Measurements from ENCODE around the gene SYNE4.
"Not testable (repeated sequence)": the region's sequence is repeated elsewhere in the genome, so short reads cannot be mapped to it uniquely, and the experiment has no call there.

SYNE4 gene

DNA sequence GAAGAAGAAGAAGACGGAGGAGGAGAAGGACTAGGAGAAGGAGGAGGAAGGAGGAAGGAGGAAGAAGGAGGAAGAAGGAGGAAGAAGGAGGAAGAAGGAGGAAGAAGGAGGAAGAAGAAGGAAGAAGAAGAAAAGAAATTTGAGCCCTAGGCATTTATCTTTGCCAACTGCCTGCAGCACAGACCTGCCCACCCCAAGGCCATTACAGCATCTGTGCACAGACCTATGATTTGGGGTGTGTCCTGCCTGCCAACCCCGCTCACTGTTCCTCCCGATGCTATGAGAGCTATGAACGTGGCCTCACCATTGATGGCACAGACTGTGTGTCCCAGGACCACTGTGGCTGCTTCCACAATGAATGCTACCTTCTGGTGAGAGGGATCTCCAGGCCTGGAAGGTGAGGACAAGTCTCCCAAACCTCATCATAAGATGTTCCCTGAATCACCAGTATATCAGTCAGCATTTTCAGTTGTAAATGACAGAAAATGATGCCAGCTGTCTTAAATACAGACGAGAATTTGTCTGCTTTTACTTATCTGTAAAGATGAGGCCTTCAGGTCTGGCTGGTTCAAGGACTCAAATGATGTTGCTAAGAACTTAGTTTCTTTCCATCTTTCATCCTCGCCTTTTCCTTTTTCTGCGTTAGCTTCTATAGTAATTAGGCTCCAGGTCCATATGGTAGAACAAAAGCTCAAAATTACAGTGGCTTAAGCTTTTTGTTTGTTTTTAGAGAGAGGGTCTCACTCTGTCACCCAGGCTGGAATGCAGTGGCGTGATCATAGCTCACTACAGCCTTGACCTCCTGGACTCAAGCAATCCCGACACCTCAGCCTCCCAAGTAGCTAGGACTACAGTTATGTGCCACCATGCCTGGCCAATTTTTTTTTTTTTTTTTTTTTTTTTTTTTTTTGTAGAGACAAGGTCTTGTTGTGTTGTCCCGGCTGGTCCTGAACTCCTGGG is 17.6 kb downstream of the SYNE4 start:
- DNase-seq (ENCODE audit: low spot score): no peak
- no peak for FAIRE-seq

DNA sequence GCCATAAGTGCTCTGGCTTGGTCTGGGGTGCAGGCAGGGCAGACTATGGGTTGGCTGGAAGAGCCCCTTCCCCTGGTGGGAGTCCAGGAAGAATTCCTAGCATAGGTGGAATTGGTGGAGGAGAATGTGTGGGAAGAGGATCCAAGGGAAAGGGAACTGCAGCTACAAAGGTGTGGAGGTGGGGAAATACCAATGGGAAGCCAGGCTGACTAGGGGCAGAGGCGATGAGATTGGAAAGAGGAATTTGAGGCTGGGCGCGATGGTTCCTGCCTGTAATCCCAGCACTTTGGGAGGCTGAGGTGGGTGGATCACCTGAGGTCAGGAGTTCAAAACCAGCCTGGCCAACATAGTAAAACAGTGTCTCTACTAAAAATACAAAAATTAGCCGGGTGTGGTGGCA is 18.5 kb downstream of the SYNE4 start:
- FAIRE-seq (no peak), DNase-seq (ENCODE audit: low spot score) (no peak)

DNA sequence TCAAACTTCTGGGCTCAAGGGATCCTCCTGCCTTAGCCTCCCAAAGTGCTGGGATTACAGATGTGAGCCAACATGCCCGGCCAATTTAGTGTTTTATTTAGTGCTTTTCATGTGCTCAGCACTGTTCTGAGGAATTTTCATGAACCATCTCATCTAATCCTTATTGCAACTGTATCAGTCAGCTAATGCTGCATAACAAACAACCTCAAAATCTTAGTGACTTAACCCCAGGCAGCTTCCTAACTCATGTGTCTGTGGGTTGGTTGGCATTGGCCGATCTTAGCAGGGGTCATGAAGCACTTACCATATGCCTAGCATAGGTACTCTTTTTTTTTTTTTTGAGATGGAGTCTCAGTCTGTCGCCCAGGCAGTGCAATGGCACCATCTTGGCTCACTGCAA is 19.8 kb downstream of the SYNE4 start:
- FAIRE-seq (no peak), DNase-seq (ENCODE audit: low spot score) (no peak)

DNA sequence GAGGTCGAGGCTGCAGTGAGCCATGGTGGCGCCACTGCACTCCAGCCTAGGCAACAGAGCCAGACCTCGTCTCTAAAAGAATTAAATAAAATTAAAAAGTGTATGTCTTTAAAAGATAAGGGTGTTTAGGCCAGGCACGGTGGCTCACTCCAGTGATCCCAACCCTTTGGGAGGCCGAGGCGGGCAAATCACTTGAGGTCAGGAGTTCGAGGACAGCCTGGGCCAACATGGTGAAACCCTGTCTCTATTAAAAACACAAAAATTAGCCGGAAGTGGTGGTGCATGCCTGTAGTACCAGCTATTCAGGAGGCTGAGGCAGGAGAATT is 21.1 kb downstream of the SYNE4 start:
- no peak for DNase-seq (ENCODE audit: low spot score)

DNA sequence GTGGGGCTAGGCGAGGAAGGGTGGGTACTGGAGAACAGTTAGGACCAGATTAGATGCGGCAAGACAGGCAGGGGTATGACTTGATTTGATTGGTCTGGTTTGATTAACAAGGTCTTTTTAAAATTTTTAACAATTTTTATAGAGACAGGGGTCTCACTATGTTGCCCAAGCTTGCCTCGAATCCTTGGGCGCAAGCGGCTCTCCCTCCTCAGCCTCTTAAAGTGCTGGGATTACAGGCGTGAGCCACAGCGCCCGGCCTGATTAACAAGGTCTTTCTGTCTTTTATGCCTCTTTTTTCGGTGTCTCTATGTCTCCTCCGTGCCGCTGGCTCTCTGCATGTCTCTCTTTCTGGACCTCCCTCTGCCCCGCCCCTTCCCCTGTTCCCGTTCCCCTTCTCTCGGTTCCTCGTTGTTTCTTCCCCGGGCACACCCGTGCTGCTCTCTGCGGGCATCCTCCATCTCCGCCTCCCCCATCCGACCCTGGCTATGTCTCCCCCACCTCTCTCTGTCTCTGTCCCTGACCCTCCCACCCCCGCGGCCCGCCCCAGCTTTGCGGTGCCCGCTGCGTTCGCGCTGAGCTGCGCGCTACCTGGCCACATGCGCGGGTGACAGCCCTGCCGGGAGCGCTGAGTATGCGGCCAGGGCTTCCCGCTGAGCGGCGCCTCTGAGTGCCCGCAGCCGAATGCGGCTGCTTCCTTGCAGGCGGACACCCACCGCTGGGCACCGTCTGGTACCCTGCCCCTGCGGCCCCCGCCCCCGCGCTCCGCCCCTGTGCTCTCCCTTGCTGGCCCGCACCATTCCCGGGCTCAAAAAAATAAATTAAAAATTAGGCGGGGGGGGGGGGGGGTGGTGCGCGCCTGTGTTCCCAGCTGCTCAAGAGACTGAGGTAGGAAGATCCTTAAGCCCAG is 21.7 kb downstream of the SYNE4 start:
- FAIRE-seq: no peak
- DNase-seq (ENCODE audit: low spot score): no peak

More for the DNA sequence above, 21.1 kb downstream of the SYNE4 start:
- no peak for FAIRE-seq

DNA sequence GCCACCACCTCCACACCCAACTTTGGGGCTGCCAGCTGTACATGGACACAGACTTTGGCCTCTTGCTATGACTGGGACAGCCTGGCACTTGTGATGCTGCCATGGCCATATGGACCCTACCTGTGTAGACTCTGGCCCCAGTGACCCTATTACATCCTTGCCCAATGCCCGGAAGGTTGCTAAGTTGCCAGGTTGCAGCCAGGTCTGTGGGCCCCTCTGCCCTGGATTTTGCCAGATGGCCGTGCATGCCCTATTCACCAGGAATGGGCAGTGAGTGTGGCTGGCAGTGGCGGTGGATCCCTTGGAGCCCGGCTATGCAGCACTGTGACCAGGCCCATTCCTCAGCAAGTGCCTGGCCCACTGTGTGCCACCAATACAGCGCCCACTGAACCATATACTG is 22.5 kb downstream of the SYNE4 start:
- FAIRE-seq: no peak

DNA sequence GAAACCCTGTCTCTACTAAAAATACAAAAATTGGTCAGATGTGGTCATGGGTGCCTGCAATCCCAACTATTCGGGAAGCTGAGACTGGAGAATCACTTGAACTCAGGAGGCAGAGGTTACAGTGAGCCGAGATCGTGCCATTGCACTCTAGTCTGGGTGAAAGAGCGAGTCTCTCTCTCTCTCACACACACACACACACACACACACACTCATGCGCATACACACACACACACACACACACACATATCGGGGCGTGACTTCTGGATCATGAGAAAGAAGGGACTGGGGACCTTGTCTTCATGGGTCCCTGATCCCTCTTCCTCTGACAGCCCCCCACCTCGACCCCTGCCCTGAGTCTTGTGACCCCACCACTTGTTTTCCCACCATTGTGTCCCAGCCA is 25.4 kb downstream of the SYNE4 start:
- FAIRE-seq (no peak), DNase-seq (ENCODE audit: low spot score) (no peak)

More for the DNA sequence above, 22.5 kb downstream of the SYNE4 start:
- no peak for DNase-seq (ENCODE audit: low spot score)

DNA sequence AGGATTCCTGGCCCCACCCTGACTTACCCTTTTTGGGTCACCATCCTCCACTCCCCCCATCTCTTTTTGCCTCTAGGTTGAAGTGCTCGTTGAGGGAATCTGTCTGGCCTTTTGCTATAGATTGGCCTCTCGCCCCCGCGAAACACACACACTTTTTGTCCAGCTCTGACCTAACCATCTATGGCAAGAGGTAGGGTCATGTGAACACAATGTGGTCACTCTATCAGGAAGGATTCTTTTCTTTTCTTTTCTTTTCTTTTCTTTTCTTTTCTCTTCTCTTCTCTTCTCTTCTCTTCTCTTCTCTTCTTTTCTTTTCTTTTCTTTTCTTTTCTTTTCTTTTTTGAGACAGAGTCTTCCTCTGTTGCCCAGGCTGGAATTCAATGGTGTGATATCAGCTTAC is 27.6 kb downstream of the SYNE4 start:
- DNase-seq (ENCODE audit: low spot score); FAIRE-seq: not testable (repeated sequence)

DNA sequence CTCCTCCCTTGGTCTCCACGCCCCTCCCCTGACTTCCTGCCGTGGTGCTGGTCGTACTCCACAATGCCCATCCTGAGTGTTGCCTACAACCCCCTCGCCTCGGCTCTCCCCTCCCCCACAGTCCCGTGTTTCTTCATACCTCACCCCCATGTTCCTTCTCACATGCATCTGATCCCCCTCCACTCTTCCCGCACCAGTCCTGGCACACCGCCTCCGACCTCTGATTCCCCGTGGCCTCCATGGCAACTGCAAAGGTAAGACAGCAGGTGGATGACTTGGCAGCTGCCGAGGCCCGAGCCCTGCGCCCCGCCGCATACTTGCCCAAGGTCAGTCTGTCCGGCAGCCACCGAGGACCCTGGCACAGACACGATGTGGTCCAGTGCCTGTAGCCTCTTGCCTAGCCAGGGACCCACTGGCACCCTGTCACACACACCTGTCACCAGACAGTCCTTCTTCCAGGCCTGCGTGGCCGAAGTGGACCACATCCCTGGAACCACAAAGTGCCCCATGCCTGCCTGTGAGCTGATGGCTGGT is 29.7 kb downstream of the SYNE4 start:
- no peak for FAIRE-seq
- DNase-seq (ENCODE audit: low spot score): no peak

DNA sequence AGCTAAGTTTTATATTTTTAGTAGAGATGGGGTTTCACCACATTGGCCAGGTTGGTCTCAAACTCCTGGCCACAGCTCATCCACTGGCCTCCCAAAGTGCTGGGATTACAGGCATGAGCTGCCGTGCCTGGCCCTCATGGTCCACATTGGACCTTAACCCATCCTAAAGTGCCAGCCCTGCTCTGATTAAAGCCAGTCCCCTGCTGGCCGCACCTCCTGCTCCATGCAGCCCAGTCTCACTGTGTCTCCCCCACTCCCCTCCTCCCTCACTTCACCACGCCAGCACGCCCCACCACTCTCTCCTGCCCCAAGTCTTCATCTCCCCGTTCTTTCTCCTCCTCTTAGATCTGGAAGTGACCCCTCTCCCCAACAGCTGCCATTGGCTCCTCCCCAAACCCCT is 30.3 kb downstream of the SYNE4 start:
- no peak for FAIRE-seq
- no peak for DNase-seq (ENCODE audit: low spot score)

DNA sequence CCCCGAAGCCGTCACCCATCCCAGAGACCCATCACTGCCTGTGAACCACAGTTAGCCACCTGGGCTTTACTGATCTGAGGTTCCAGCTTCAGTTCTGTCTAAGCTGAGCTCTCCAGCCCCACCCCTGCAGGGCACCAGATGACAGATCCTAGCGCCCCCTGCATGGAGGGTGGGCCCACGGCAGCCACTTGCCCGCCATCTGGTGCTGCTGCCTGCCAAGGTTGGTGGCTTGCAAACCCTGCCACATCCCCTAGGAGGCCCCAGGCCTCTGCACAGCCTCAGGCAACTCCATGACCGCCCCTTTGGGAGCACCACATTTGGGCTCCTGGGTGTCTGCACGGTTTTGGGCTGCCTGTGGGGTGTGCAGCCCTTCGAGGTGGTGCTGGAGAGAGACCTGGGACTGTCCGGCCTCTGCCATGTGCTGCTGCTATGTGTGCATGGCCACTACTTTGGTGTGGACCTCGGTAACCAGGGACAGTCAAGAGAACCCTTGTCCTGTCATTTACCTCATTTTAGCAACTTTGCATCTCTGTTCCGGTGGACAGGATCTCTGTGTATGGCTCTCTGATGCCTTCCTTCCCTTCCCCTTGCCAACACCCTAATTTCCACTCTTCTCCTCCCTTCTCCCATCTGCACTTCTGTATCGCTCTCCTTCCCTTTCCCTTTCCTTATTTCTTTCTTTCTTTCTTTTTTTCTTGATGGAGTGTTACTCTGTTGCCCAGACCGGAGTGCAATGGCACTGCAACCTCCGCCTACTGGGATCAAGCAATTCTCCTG is 31.0 kb downstream of the SYNE4 start:
- FAIRE-seq (no peak), DNase-seq (ENCODE audit: low spot score) (no peak)

DNA sequence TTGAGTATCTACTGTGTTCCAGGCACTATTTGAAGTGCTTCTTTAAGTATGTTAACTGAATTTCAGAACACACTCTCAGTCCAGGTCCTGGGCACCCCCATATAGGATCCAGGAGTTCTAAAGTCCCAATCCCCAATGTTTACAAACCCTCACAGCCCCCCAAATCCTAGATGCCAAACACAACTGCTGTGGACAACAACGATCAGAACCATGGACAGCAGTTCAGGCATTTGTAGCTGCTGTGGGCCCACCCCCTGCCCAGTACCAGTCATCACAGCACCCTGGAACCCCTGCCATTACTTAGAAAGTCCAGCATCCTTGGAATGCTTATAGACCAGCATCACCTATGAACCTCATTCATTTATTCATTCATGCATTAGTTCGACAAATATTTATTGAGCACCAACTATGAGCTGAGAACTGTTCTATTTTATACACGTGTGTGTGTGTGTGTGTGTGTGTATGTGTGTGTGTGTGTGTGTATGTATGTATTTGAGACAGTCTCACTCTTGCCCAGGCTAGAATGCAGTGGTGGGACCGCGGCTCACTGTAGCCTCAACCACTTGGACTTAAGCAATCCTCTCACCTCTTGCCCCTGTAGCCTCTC is 32.9 kb downstream of the SYNE4 start:
- FAIRE-seq (no peak), DNase-seq (ENCODE audit: low spot score) (no peak)

DNA sequence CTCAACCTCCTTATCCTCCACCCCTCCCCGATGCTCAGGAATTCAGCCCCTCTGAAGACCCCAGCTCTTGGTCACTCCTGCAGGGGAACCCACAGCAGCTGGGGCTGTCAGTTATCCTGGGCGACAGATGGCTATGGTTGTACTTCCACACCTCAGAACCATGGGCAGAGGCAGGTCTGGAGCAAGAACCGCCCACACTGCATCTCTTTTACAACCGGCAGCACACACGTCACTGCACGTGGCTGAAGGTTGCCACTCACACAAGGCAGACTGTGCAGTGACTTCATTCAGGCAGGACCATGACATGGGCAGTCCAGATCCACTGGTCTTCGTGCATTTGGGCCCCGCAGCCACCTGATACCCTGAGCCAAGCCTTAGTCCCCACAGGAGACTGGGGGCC is 35.1 kb downstream of the SYNE4 start:
- FAIRE-seq: no peak
- DNase-seq (ENCODE audit: low spot score): no peak

DNA sequence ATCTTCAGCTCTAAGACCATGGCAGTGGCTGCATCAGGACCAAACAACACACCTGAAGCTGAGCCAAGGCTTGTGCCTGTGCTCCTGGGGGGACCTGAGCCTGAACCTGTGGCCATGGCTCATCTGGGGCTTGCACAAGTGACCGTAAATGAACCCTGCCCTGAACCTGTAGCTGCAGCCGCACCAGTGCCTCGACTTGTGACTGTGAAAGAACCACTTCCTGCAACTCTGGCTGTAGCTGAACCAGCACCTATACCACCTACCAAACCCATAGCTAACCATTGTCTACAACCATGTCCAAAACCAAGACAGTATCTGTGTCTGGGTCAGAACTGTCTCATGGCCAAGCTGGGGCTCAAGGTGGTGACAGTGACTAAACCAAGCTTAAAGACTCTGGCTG is 41.8 kb downstream of the SYNE4 start:
- no peak for FAIRE-seq
- DNase-seq (ENCODE audit: low spot score): no peak

DNA sequence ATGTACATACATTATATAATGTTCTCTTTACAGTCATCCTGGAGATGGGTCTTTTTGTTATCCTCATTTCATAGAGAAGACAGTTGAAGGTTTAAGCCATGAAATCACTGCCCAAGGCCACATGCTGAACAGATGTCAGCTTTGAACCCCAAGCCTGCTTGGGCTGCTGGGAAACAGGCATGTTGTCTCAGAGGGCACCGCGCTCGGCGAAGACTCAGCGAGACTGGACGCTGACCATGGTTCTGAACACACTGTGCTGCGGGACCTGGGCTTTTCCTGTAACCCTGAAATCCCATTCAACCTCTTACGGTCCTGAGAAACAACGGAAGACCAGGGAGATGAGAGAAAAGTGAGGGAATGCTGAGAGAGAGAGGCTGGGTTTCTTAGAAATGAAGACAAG is 45.1 kb downstream of the SYNE4 start:
- FAIRE-seq (no peak), DNase-seq (ENCODE audit: low spot score) (no peak)

DNA sequence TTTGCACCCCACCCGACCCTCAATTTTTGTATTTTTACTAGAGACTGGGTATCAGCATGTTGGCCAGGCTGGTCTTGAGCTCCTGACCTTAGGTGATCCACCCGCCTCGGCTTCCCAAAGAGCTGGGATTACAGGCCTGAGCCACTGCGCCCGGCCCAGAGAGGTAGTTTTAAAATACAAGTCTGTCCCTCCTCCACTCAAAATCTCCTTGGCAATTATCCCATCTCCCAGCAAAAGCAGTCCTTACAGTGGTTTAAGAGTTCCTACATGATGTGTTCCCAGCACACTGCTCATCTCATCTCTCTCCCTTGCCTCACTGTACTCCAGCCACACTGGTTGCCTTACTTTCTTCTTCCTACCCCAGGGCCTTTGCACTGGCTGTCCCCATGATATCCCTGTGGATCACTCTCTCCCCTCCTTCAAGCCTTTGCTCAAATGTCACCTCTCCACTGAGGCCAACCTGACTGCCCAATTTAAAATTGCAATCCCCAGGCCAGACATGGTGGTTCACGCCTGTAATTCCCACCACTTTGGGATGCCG is 48.1 kb downstream of the SYNE4 start:
- FAIRE-seq: no peak
- DNase-seq (ENCODE audit: low spot score): no peak

DNA sequence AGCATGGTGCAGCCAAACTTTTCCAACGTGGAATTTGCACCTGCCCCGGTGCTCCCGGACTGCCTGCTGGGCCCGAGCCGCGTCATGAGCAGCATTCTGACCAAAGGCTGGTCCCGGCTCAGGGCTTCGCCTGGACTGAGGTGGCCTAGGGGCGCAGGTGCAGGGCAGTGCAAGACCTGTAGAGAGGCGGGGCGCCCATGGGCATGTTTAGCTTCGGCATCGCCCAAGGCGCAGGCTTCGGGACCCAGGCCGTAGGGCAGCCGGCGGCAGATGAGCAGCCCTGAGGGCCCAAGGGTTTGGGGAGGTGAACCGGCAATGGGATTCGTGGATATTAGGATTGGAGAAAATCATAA is 48.7 kb downstream of the SYNE4 start:
- DNase-seq (ENCODE audit: low spot score) (no peak), FAIRE-seq (no peak)

DNA sequence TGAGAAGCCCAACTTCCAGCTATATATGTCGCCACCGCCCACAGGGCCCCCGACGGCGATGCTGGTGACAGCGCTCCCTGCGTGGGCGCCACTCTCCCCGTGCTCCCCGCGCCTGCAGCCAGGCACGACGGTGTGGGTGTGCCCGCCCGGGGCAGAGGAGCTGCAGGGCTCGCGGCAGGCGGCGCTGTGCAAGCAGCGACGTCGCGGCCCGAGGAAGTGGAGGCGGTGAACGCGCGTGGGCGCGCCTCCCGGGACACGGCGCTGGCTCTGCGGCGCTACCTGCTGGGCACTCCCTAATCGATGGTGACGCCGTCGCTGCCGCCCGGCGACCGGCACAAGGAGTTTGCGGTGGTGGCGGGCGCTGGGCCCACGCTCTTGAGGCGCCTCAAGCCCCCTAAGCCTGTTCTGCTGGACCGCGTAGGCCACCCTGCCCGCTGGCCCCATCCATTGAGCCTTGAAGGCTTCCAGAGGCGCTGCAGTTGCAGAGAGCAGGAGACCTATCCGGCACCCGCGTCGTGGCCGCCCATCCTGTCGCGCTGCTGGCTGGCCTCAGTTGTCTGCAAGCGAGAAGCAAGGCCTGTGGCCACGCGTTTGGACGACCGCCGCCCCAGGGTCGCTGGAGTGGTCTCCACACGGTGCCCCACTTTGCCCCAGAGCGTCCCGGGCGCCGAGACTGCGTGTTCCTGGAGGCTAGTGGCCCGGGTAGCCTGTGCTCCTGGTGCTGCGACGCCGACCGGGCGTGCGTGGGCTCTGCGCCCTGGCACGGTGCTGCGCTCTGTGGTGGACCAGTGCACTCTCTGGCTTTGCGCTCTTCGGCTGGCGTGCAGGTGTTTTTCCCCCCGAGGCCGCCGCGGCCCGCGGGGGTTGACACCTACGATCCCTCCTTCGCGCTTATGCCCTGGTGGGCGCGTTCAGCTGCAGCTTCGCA is 49.3 kb downstream of the SYNE4 start:
- DNase-seq (ENCODE audit: low spot score): no peak
- FAIRE-seq: no peak

DNA sequence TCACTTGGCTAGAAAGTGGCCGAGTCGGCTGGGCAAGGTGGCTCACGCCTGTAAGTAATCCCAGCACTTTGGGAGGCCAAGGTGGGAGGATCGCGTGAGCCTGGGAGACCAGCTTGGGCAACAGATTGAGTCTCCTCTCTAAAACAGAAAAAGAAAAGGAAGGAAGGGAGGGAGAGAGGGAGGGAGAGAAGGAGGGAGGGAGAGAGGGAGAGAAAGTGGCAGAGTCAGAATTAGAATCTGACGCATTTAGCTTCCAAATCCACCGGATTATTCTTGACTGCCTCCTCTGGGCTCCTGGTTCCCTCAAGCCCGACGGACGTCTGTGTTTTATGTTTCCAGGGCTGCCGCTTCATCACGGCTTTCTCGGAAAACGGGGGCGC is 50.0 kb downstream of the SYNE4 start:
- DNase-seq (ENCODE audit: low spot score) (no peak), FAIRE-seq (no peak)

DNA sequence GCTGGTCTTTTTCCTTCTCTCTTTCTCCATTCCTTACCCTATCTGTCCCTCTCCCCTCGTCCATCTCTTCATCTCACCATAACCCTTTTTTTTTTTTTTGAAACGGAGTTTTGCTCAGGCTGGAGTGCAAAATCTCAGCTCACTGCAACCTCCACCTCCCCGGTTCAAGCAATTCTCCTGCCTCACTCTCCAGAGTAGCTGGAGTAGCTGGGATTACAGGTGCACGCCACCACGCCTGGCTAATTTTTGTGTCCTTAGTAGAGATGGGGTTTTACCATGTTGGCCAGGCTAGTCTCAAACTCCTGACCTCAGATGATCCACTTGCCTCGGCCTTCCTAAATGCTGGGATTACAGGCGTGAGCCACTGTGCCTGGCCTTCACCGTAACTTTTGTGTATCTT is 51.2 kb downstream of the SYNE4 start:
- not testable (repeated sequence) for FAIRE-seq; DNase-seq (ENCODE audit: low spot score)

All from RCC 7860 (cell line).